OCI-LY7 (cell line): ENCODE measurements around the gene PXDN. TPM values are rescaled to one million over a fixed set of nuclear protein-coding genes. Genes with fewer than 3 reads are reported as not detected.

Experiments
- BruUV-seq: library from RNA; stranded (reverse); fragments of 400-500 nt; replicated peaks from 2 replicates; lab custom pipeline; 2021; lab: Mats Ljungman, UMichigan
- CTCF ChIA-PET: fragments of 300-600 bp; sonication (Branson Sonifier 250); formaldehyde crosslinking; loops from one replicate; lab custom pipeline; 2022; ENCODE audit warnings: antibody characterized with exemption; ENCODE audit not compliant: unreplicated experiment; lab: Charles Lee
- POLR2A ChIA-PET: fragments of 300-600 bp; sonication (Branson Sonifier 250); formaldehyde crosslinking; loops from one replicate; lab custom pipeline; 2022; ENCODE audit warnings: antibody characterized with exemption; lab: Charles Lee
- DNase-seq: peaks from one replicate; pipeline ENCODE4 v3.0.0-alpha.2; 2015; ENCODE audit warnings: low spot score
- H2AFZ ChIP-seq: fragments of 200-600 bp; sonication (generic), shearing (Covaris generic); 2 replicates; pipeline ENCODE4 v1.6.1; 2014; ENCODE audit warnings: mild to moderate bottlenecking, antibody characterized with exemption, low read length, moderate library complexity
- H3K27ac ChIP-seq: fragments of 200-600 bp; sonication (generic); 2 replicates; pipeline ENCODE4 v1.5.1; 2014; ENCODE audit warnings: mixed run types, low read depth, mild to moderate bottlenecking, moderate library complexity, low read length, inconsistent platforms; ENCODE audit not compliant: poor library complexity, severe bottlenecking
- H3K36me3 ChIP-seq: fragments of 200-600 bp; sonication (generic); 2 replicates; pipeline ENCODE4 v1.6.1; 2014; ENCODE audit warnings: mild to moderate bottlenecking, antibody characterized with exemption, low read length, moderate library complexity, mixed read lengths; ENCODE audit not compliant: insufficient read depth
- H3K4me1 ChIP-seq: fragments of 200-600 bp; sonication (generic); 2 replicates; pipeline ENCODE4 v1.5.1; 2014; ENCODE audit warnings: mild to moderate bottlenecking, low read length; ENCODE audit not compliant: insufficient read depth, poor library complexity, severe bottlenecking
- H3K4me2 ChIP-seq: fragments of 200-600 bp; sonication (generic); 2 replicates; pipeline ENCODE4 v1.6.1; 2014; ENCODE audit warnings: mild to moderate bottlenecking, low read length
- H3K4me3 ChIP-seq: fragments of 200-600 bp; sonication (generic); 2 replicates; pipeline ENCODE4 v1.5.1; 2014; ENCODE audit warnings: mild to moderate bottlenecking, low read depth, low read length; ENCODE audit not compliant: poor library complexity, severe bottlenecking
- H3K79me2 ChIP-seq: fragments of 200-600 bp; sonication (generic); 2 replicates; pipeline ENCODE4 v1.6.1; 2016; ENCODE audit warnings: low read depth, mild to moderate bottlenecking, low read length, moderate library complexity, mixed read lengths; ENCODE audit not compliant: insufficient read depth
- H3K9me2 ChIP-seq: fragments of 200-600 bp; sonication (generic); 2 replicates; pipeline ENCODE4 v1.6.1; 2016; ENCODE audit warnings: mild to moderate bottlenecking, low read length, mixed read lengths; ENCODE audit not compliant: insufficient read depth
- H3K9me3 ChIP-seq: fragments of 200-600 bp; sonication (generic); 2 replicates; pipeline ENCODE4 v1.6.1; 2014; ENCODE audit warnings: mild to moderate bottlenecking, mixed run types, low read length, mixed read lengths
- H4K20me1 ChIP-seq: fragments of 200-600 bp; sonication (generic); 2 replicates; pipeline ENCODE4 v1.6.1; 2014; ENCODE audit warnings: mild to moderate bottlenecking, antibody characterized with exemption, low read length, moderate library complexity, mixed read lengths; ENCODE audit not compliant: insufficient read depth
- CTCF ChIP-seq: fragments of 200-600 bp; sonication (generic); conservative IDR thresholded peaks from 2 replicates; pipeline ENCODE4 v1.5.1; 2014; ENCODE audit warnings: mild to moderate bottlenecking, antibody characterized with exemption, low read length, moderate library complexity, mixed read lengths
- EZH2phosphoT487 ChIP-seq: fragments of 200-600 bp; sonication (generic); IDR thresholded peaks from 2 replicates; pipeline ENCODE4 v1.6.1; 2018; ENCODE audit warnings: low read depth, borderline replicate concordance, mild to moderate bottlenecking, mixed run types, antibody characterized with exemption, low read length, moderate library complexity, mixed read lengths
- intact Hi-C: fragments of 100-400 bp; cut with micrococcal nuclease; formaldehyde crosslinking; loops from one replicate; pipeline ENCODE4 v1.10.0; 2022; ENCODE audit not compliant: unreplicated experiment
- total RNA-seq, 2 experiments: library from RNA; depleted of rRNA in 1 of 2; stranded (reverse); fragments of >200 nt in 1 of 2; shearing (Covaris generic) in 1 of 2; gene quantifications; 2 replicates each; pipeline ENCODE4 v1.2.3, GENCODE V29; 2014 to 2022

PXDN gene
- total RNA-seq, 2 experiments from 2014 or later, result not detected

DNA sequence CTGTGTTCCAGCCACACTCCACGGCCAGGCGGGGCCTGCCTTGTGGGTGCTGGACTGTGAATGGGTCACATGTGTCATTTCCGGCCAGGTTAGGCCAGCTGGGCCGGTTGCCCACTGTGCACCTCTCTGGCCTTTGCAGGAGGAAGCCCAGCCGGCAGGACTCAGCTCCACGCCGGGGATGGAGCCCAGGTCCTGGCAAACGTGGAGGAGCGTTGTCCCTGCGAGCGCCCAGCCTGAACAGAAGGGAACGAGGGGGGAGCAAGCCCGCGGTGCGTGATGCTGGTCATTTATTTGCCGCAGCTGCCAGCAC, 152.9 kb downstream of the PXDN start:
- POLR2A ChIA-PET, result no interaction called here
- no peaks in the 10 kb centered on the region for H3K4me1 ChIP-seq
- H3K9me3 ChIP-seq, result 0 out of 2 replicates have a peak, but pooled peaks cover 3% of the 10 kb centered on the region
- no peak overlapping the region for H3K27ac ChIP-seq
- no peaks in the 10 kb centered on the region for H3K79me2 ChIP-seq
- no peak overlapping the region for H3K4me3 ChIP-seq
- BruUV-seq, result no TSS peak
- no peak for TF ChIP-seq EZH2phosphoT487
- no peak for TF ChIP-seq CTCF
- no peaks in the 10 kb centered on the region for H3K36me3 ChIP-seq
- CTCF ChIA-PET, result interaction anchor here (0.8 kb wide), 1 partner anchor 40 kb away, joined by 3 read pairs; no protein-coding TSS in a partner anchor
- H3K4me2 ChIP-seq, result no peak overlapping the region
- H2AFZ ChIP-seq, result no peak overlapping the region
- H4K20me1 ChIP-seq, result no peaks in the 10 kb centered on the region
- intact Hi-C loops, result loop anchor here (5.0 kb wide), 2 partner anchors 66 to 161 kb away; no protein-coding TSS in a partner anchor
- H3K9me2 ChIP-seq, result no peaks in the 10 kb centered on the region
- DNase-seq, result no peak

DNA sequence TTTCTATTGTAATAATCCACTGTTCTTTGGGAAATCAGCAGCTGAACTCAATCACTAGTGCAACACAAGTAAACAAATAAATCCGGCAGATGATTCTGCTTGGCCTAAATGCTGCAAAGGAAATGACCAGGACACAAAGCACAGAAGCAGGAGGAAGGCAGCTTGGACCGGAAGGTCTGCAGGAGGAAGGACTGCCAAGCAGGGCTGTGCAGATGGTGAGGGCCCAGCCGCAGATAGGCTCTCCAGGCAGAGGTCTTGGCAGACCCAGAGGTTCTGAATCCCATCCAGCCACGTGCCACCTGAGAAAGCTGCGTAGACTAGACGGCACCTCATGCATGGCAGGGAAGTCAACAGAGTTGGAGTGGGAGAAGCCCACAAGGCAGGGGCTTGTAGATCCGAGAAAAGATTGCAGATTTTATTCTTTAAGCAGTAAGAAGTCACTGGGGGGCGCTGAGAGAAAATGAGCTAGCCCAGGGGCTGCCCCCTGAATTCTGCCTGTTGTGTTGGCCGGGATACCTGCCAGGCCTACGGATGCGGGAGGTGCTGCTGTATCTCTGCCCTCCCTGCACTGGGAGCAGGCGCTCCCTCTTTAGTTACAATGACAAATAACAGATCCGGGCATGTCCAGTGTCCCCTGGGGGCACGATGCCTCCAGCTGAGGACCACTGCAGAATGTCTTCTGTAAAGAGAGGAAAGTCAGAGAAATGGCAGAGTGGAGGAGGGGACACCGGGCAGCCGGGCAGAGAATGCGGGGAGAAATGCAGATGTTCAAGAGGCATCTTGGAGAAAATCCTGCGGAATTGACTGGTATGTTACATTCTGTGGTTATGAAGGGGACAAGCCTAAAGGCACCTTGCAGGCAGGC, 153.5 kb downstream of the PXDN start:
- DNase-seq, result no peak
- H3K79me2 ChIP-seq, result no peaks in the 10 kb centered on the region
- H2AFZ ChIP-seq, result no peak overlapping the region
- H3K27ac ChIP-seq, result no peak overlapping the region
- H3K4me2 ChIP-seq, result no peak overlapping the region
- BruUV-seq, result no TSS peak
- H4K20me1 ChIP-seq, result no peaks in the 10 kb centered on the region
- intact Hi-C loops, result loop anchor here (5.0 kb wide), 2 partner anchors 66 to 161 kb away; no protein-coding TSS in a partner anchor
- ChIA-PET CTCF (interaction anchor here (0.8 kb wide), 1 partner anchor 41 kb away, joined by 3 read pairs; no protein-coding TSS in a partner anchor), POLR2A (no interaction called here)
- no peak overlapping the region for H3K4me3 ChIP-seq
- H3K9me3 ChIP-seq, result no peaks in the 10 kb centered on the region
- no peak for TF ChIP-seq EZH2phosphoT487
- TF ChIP-seq CTCF, result peak; percentile 43; the same call in 1 of the 2 replicates
- H3K36me3 ChIP-seq, result no peaks in the 10 kb centered on the region
- no peaks in the 10 kb centered on the region for H3K9me2 ChIP-seq
- H3K4me1 ChIP-seq, result no peaks in the 10 kb centered on the region
